ENCODE data around the gene TUBGCP2. TPM values are rescaled to one million over a fixed set of nuclear protein-coding genes. Genes with fewer than 3 reads are reported as not detected.

The TUBGCP2 gene
- total RNA-seq, 3 donors from 2014 or later (not counting 1 experiment from before 2014, with no cell fraction given): 74.3 to 81.8 (median 78.7) TPM

DNA sequence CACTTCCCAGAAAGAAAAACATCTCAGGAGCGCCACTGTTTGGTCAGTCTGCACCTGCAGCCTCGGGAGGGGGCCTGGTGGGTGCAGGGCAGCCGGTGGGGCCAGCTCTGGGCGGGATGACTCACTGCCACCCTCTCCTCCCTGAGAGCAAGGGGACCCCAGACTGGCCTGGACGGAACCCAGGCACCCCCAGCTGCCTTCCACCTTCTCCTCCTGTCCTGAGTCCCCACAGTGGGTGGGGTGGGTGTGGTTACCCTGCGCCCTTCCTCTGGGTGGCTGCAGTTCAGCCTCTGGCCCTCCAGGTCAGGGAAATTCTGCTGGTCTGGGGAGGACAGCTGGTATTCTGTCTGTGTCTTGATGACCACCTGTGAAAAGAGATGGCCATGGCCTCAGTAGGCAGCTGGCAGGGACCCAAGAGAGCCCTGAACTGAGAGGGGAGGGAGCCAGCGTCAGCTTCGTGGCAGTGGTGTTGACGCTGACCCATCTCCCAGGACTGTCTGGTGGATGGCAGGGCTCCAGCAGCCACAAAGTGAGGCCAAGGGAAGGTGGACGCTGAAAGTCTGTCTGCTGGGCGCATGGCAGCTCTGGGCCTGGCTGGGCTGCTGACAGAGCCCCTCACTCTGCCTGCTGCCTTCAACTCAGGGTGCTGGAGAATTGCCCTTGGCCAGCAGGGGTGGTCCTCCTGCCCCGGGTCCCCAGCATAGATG, 19.1 kb upstream of the TUBGCP2 start:
- no peak overlapping the region for H3K4me3 Mint-ChIP-seq
- Histone ChIP-seq H3K4me1 (ENCODE audit: control insufficient read depth, insufficient read depth, low read length) (peaks cover 22% of the 10 kb centered on the region), H3K9me3 (ENCODE audit: control insufficient read depth, insufficient read depth, low read length) (no peaks in the 10 kb centered on the region), H3K4me3 (ENCODE audit: low read length) (no peak overlapping the region), H3K27me3 (ENCODE audit: control insufficient read depth, insufficient read depth, low read length) (peaks cover 41% of the 10 kb centered on the region), H3K27ac (ENCODE audit: low read length) (no peak overlapping the region), H3K36me3 (ENCODE audit: control insufficient read depth, insufficient read depth, low read length) (no peaks in the 10 kb centered on the region)
- ATAC-seq (no peak), DNase-seq (no peak)
- no peak for TF ChIP-seq CTCF (IDR thresholded peaks at IDR 0.05)
- H3K36me3 Mint-ChIP-seq: no peaks in the 10 kb centered on the region
- H3K27me3 Mint-ChIP-seq (ENCODE audit: low read depth in 2 of 2): peaks cover 42 to 56% of the 10 kb centered on the region in 2 donors
- H3K9me3 Mint-ChIP-seq: no peaks in the 10 kb centered on the region
- H3K4me1 Mint-ChIP-seq: peaks cover 9 to 20% of the 10 kb centered on the region in 2 donors
- intact Hi-C loops (cut with micrococcal nuclease): loop anchor here (2.0 kb wide), 1 partner anchor 169 kb away; no protein-coding TSS in a partner anchor
- H3K27ac Mint-ChIP-seq: no peak overlapping the region
- WGBS (ENCODE audit: insufficient coverage): 50% methylated on average over 12 of the region's 12 CpGs

DNA sequence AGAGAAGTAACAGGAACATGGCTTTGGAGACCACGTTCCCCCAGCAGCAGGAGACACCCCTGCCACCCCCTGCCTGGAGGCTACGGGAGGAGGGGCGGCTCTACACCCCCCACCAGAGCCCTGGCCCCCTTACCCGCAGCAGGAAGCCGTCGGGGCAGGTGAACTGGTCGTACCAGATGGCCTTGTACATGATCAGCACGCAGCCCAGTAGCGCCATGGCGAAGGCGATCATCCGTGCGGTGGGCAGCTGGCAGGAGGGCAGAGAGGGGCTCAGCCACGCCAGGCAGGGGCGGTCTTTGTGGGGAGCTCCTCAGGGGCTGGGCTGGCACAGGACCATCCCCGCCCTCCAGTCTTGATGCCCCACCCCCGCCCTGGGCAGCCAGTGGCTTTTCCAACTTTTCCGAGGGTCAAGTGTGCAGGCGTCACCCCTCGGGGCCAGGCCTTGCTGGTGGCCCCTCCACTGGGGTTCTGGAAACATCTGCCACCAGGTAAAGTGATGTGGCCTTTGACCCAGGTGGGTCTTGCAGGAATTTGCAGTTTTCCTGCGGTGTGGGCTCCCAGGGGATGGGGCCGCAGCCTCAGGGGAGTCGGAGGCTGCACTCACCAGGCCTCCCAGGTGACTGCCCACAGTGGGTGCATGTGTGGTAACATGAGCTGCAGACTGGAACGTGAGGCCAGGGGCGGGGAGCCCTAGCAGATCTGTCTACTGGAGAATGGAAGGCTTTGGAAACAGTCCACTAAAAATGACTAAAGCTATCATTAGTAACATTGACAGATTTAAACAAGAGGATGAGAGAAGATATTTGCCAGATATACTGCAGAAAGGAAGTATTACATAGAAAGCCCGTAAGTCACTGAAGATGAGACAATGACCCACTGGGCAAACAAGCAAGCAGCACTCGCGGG, 18.3 kb upstream of the TUBGCP2 start:
- H3K9me3 ChIP-seq (ENCODE audit: control insufficient read depth, insufficient read depth, low read length): no peaks in the 10 kb centered on the region
- no peak for TF ChIP-seq CTCF (IDR thresholded peaks at IDR 0.05)
- DNase-seq (no peak), ATAC-seq (no peak)
- intact Hi-C loops (cut with micrococcal nuclease): no loop called here
- no peak overlapping the region for H3K27ac ChIP-seq (ENCODE audit: low read length)
- H3K4me1 ChIP-seq (ENCODE audit: control insufficient read depth, insufficient read depth, low read length): peaks cover 22% of the 10 kb centered on the region
- no peak overlapping the region for H3K4me3 ChIP-seq (ENCODE audit: low read length)
- peaks cover 9 to 20% of the 10 kb centered on the region in 2 donors for H3K4me1 Mint-ChIP-seq
- H3K4me3 Mint-ChIP-seq: no peak overlapping the region
- H3K36me3 Mint-ChIP-seq: no peaks in the 10 kb centered on the region
- WGBS (ENCODE audit: insufficient coverage): 41% methylated on average over 28 of the region's 28 CpGs
- H3K27me3 Mint-ChIP-seq (ENCODE audit: low read depth in 2 of 2): peaks cover 34 to 48% of the 10 kb centered on the region in 2 donors
- no peak overlapping the region for H3K27ac Mint-ChIP-seq
- H3K9me3 Mint-ChIP-seq: no peaks in the 10 kb centered on the region
- H3K27me3 ChIP-seq (ENCODE audit: control insufficient read depth, insufficient read depth, low read length): peaks cover 41% of the 10 kb centered on the region
- H3K36me3 ChIP-seq (ENCODE audit: control insufficient read depth, insufficient read depth, low read length): no peaks in the 10 kb centered on the region

DNA sequence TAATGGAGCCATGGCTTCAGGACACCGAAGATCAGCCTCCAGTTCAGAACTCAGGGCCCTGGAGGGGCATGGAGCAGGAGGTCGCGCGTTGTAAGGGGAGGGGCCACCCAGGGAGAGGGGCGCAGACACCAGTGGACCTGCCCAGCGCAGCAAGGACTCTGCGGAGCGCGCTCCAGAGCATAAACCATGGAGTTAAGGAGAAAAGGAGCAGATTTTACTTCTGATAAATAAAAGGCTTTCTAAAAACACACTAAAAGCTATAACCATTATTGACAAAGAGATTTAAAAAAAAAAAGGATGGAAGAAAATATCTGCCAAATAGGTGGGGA, 17.5 kb upstream of the TUBGCP2 start:
- Mint-ChIP-seq H3K4me3 (no peak overlapping the region), H3K27me3 (ENCODE audit: low read depth in 2 of 2) (peaks cover 30 to 39% of the 10 kb centered on the region in 2 donors), H3K9me3 (no peaks in the 10 kb centered on the region), H3K27ac (no peak overlapping the region), H3K36me3 (no peaks in the 10 kb centered on the region), H3K4me1 (peaks cover 9 to 20% of the 10 kb centered on the region in 2 donors)
- DNase-seq: no peak
- 27% methylated on average over 6 of the region's 9 CpGs for WGBS (ENCODE audit: insufficient coverage)
- Histone ChIP-seq H3K27ac (ENCODE audit: low read length) (no peak overlapping the region), H3K9me3 (ENCODE audit: control insufficient read depth, insufficient read depth, low read length) (no peaks in the 10 kb centered on the region), H3K4me1 (ENCODE audit: control insufficient read depth, insufficient read depth, low read length) (peaks cover 22% of the 10 kb centered on the region), H3K36me3 (ENCODE audit: control insufficient read depth, insufficient read depth, low read length) (no peaks in the 10 kb centered on the region), H3K27me3 (ENCODE audit: control insufficient read depth, insufficient read depth, low read length) (peaks cover 41% of the 10 kb centered on the region), H3K4me3 (ENCODE audit: low read length) (no peak overlapping the region)
- intact Hi-C loops (cut with micrococcal nuclease): no loop called here
- no peak for ATAC-seq
- no peak for TF ChIP-seq CTCF (IDR thresholded peaks at IDR 0.05)
